ENCODE data around the gene CSN3.
A peak's percentile ranks its signal among the peaks of the same experiment; 100 is the strongest.

- TF ChIP-seq EZH2 (IDR thresholded peaks at IDR 0.05) (no peak), CTCF (IDR thresholded peaks at IDR 0.05) (peak; percentile 43)
Measured at GRCh38 chr4:70269674-70270073, 27.3 kb downstream of the CSN3 start.

All from neural progenitor cell (in vitro differentiated cells).